HepG2 (cell line): Measurements from ENCODE around the gene SHISA6. TPM values are rescaled to one million over a fixed set of nuclear protein-coding genes. Genes with fewer than 3 reads are reported as not detected.

Experiments used
- KIAA2018 ChIP-seq: sonication (generic); formaldehyde crosslinking; IDR thresholded peaks from 2 replicates; pipeline ENCODE4 v1.5.0; 2020; ENCODE audit warnings: mild to moderate bottlenecking, missing genetic modification reagents, borderline replicate concordance
- RFX1 ChIP-seq: fragments of 450-650 bp; IDR thresholded peaks from 2 replicates; pipeline ENCODE4 v1.6.1; 2017
- ZNF431 ChIP-seq: sonication (generic); formaldehyde crosslinking; IDR thresholded peaks from 2 replicates; pipeline ENCODE4 v1.9.0; 2022; ENCODE audit warnings: missing genetic modification reagents, low read depth, mild to moderate bottlenecking, borderline replicate concordance
- ZNF781 ChIP-seq: sonication (generic); formaldehyde crosslinking; IDR thresholded peaks from 2 replicates; pipeline ENCODE4 v1.5.1; 2020; ENCODE audit warnings: borderline replicate concordance, mild to moderate bottlenecking, missing genetic modification reagents; ENCODE audit errors: not compliant biosample characterization
- polyA plus RNA-seq, 8 experiments: library from polyadenylated mRNA; depleted of rRNA in 3 of 8; stranded (reverse) in 7 of 8; unstranded in 1 of 8; fragments of >200 nt; fragmentation: Illumina TruSeq in 4 of 8; extraction: Trizol in 4 of 8; gene quantifications; 2 replicates each; pipeline versions ENCODE4 v1.2.1 to v1.2.3, GENCODE V29; 2011 to 2016; ENCODE audit warnings: low read depth in 4 of 8, missing spikeins in 1 of 8, mixed read lengths in 1 of 8; ENCODE audit not compliant: insufficient read depth in 1 of 8
- total RNA-seq, 5 experiments: library from RNA; depleted of rRNA; stranded (reverse); fragments of >200 nt; fragmentation: Illumina TruSeq; extraction: Trizol; gene quantifications; 2 replicates each; pipeline ENCODE4 v1.2.3, GENCODE V29; 2016; ENCODE audit warnings: low read depth in 1 of 5
- TF ChIP-seq, protein P1 (sequence below): sonication (generic); formaldehyde crosslinking; IDR thresholded peaks from 2 replicates; pipeline ENCODE4 v1.4.0; 2020; ENCODE audit warnings: missing genetic modification reagents, borderline replicate concordance

Gene SHISA6
- total and polyA plus RNA-seq, 2 of the 13 experiments (the other 11 are each of a cell fraction or from before 2014, with no cell fraction given) = not detected

DNA sequence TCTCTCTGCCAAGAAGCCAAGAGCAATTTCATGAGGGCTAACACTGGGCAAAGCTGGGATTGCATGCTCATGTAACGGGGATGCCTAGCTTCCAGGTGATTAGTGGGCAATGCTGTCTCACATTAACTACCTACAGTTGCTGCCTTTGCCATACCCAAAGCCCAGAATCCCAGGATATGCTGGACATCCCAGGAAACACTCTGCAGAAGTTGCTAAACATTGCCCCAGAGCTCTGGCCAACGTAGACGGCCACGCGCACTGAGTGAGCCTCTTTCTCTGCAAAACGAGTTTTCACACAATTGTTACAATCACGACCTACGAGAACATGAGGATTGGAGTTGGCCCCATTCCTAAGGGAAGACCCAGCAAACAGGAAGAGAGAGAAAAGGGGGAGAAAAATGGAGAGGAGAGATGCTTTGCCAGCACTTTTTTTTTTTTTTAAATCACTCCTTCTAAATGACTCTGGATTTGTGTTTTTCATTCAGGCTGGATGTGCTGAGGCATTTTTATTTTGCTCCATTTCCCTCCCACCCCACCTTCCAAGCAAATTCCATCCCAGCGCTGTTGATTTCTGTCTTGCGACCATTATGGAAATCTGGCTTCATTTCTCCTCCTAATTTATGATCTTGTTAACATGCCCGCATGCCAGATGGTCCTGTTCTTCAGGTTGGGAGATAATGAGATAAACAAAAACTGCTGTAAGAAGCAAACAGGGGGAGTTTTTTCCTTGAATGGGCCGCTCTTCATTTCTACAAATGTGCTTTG lies 244.5 kb downstream of the SHISA6 start (continued):
- TF ChIP-seq KIAA2018 (CRISPR knock-in tag) (no peak), RFX1 (no peak), ZNF781 (no peak), ZNF431 (CRISPR knock-in tag) (no peak)
- TF ChIP-seq, protein P1, sequence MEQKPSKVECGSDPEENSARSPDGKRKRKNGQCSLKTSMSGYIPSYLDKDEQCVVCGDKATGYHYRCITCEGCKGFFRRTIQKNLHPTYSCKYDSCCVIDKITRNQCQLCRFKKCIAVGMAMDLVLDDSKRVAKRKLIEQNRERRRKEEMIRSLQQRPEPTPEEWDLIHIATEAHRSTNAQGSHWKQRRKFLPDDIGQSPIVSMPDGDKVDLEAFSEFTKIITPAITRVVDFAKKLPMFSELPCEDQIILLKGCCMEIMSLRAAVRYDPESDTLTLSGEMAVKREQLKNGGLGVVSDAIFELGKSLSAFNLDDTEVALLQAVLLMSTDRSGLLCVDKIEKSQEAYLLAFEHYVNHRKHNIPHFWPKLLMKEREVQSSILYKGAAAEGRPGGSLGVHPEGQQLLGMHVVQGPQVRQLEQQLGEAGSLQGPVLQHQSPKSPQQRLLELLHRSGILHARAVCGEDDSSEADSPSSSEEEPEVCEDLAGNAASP (CRISPR knock-in tag) = no peak
